HCT116 (cell line): ENCODE results near the gene CCDC91. TPM values are rescaled to one million over a fixed set of nuclear protein-coding genes. Genes with fewer than 3 reads are reported as not detected.

Experiments used
- ATAC-seq: fragments of 200-7000 bp; cut with Tn5 transposase; 2 replicates; pipeline ENCODE4 v1.9.1; 2020; ENCODE audit warnings: mild to moderate bottlenecking, moderate library complexity
- BruUV-seq: library from RNA; stranded (reverse); fragments of 400-500 nt; replicated peaks from 2 replicates; lab custom pipeline; 2021; lab: Mats Ljungman, UMichigan
- CTCF ChIA-PET: fragments of 300-600 bp; sonication (Branson Sonifier 250); formaldehyde crosslinking; loops from one replicate; lab custom pipeline; 2021; ENCODE audit warnings: antibody characterized with exemption; lab: Charles Lee
- POLR2A ChIA-PET: fragments of 300-600, 350-600 bp; sonication (Branson Sonifier 250); formaldehyde crosslinking; loops from one replicate; lab custom pipeline; 2021; ENCODE audit warnings: antibody characterized with exemption; lab: Charles Lee
- RAD21 ChIA-PET, 2 experiments: fragments of 300-600 bp; sonication (Branson Sonifier 250); formaldehyde crosslinking; loops; one replicate each; lab custom pipeline; 2023; ENCODE audit warnings: low total read pairs in 2 of 2; ENCODE audit not compliant: uncharacterized antibody in 2 of 2, unreplicated experiment in 2 of 2, low non-redundant PET in 1 of 2; lab: Charles Lee
- DNase-seq: peaks from one replicate; pipeline ENCODE4 v3.0.0-alpha.2; 2010; ENCODE audit warnings: low read depth, low spot score
- H2AFZ ChIP-seq: fragments of 200-600 bp; shearing (Covaris generic), sonication (generic); 2 replicates; pipeline ENCODE4 v1.6.1; 2017; ENCODE audit warnings: low read depth, mixed run types, mixed read lengths, antibody characterized with exemption, low read length; ENCODE audit not compliant: poor library complexity, severe bottlenecking
- H3K27ac ChIP-seq: 2 replicates; pipeline ENCODE4 v1.5.1; 2012; ENCODE audit warnings: low read depth, low read length
- H3K27me3 ChIP-seq: fragments of 200-600 bp; sonication (generic); 2 replicates; pipeline ENCODE4 v1.6.1; 2016; ENCODE audit warnings: mixed run types, low read length, mixed read lengths; ENCODE audit not compliant: insufficient read depth
- H3K36me3 ChIP-seq, 2 experiments: fragments of 200-500 bp in 1 of 2; fragments of 200-600 bp in 1 of 2; sonication (Bioruptor generic) in 1 of 2; sonication (generic) in 1 of 2; 2 replicates each; pipeline versions ENCODE4 v1.5.1 to v1.6.1; 2014 to 2016; ENCODE audit warnings: low read length in 2 of 2, inconsistent platforms in 1 of 2, mixed read lengths in 1 of 2, mixed run types in 1 of 2; ENCODE audit not compliant: insufficient read depth in 2 of 2, control insufficient read depth in 1 of 2
- H3K4me1 ChIP-seq, 2 experiments: fragments of 200-600 bp in 1 of 2; sonication (generic) in 1 of 2; 2 replicates each; pipeline versions ENCODE4 v1.5.1 to v1.6.1; 2012 to 2017; ENCODE audit warnings: low read length in 2 of 2, inconsistent platforms in 1 of 2, mild to moderate bottlenecking in 1 of 2, mixed read lengths in 1 of 2, mixed run types in 1 of 2, moderate library complexity in 1 of 2; ENCODE audit not compliant: insufficient read depth in 2 of 2, control insufficient read depth in 1 of 2
- H3K4me2 ChIP-seq: fragments of 200-600 bp; sonication (generic); 2 replicates; pipeline ENCODE4 v1.6.1; 2017; ENCODE audit warnings: mixed run types, low read length, mixed read lengths
- H3K4me3 ChIP-seq, 2 experiments: fragments of 200-600 bp in 1 of 2; sonication (generic) in 1 of 2; replicated peaks in 1 of 2; 2 replicates each; pipeline ENCODE4 v1.5.1; 2011 to 2016; ENCODE audit warnings: low read length in 2 of 2, control low read depth in 1 of 2, low read depth in 1 of 2, mild to moderate bottlenecking in 1 of 2, mixed read lengths in 1 of 2, mixed run types in 1 of 2
- H3K79me2 ChIP-seq: fragments of 200-600 bp; sonication (generic); 2 replicates; pipeline ENCODE4 v1.6.1; 2017; ENCODE audit warnings: mild to moderate bottlenecking, mixed run types, low read length, moderate library complexity, mixed read lengths; ENCODE audit not compliant: insufficient read depth
- H3K9ac ChIP-seq: fragments of 200-600 bp; sonication (generic); 2 replicates; pipeline ENCODE4 v1.6.1; 2016; ENCODE audit warnings: low read length, mixed read lengths
- H3K9me2 ChIP-seq: fragments of 200-600 bp; sonication (generic), shearing (Covaris generic); 2 replicates; pipeline ENCODE4 v1.6.1; 2017; ENCODE audit warnings: mixed run types, mild to moderate bottlenecking, moderate library complexity; ENCODE audit not compliant: insufficient read depth
- H3K9me3 ChIP-seq, 2 experiments: fragments of 200-500 bp in 1 of 2; fragments of 200-600 bp in 1 of 2; sonication (Bioruptor generic) in 1 of 2; sonication (generic) in 1 of 2; 2 replicates each; pipeline ENCODE4 v1.6.1; 2014 to 2017; ENCODE audit warnings: low read length in 2 of 2, mixed read lengths in 2 of 2, inconsistent platforms in 1 of 2, low read depth in 1 of 2, mild to moderate bottlenecking in 1 of 2, mixed run types in 1 of 2, moderate library complexity in 1 of 2; ENCODE audit not compliant: control insufficient read depth in 1 of 2, insufficient read depth in 1 of 2
- H4K20me1 ChIP-seq: fragments of 200-600 bp; sonication (generic), shearing (Covaris generic); 2 replicates; pipeline ENCODE4 v1.6.1; 2017; ENCODE audit warnings: mixed run types, mild to moderate bottlenecking, moderate library complexity; ENCODE audit not compliant: insufficient read depth
- CBX3 ChIP-seq: IDR thresholded peaks from 2 replicates; pipeline ENCODE4 v1.6.1; 2012; ENCODE audit warnings: low read depth
- EGR1 ChIP-seq: IDR thresholded peaks from 2 replicates; pipeline ENCODE4 v1.6.1; 2012; ENCODE audit warnings: low read depth
- ELF1 ChIP-seq: IDR thresholded peaks from 2 replicates; pipeline ENCODE4 v1.6.1; 2012; ENCODE audit warnings: low read depth, borderline replicate concordance
- EZH2 ChIP-seq: fragments of 200-600 bp; sonication (generic); IDR thresholded peaks from 2 replicates; pipeline ENCODE4 v1.6.1; 2017; ENCODE audit warnings: antibody characterized with exemption, mixed run types
- EZH2phosphoT487 ChIP-seq: fragments of 200-600 bp; IDR thresholded peaks from 2 replicates; pipeline ENCODE4 v1.6.1; 2018; ENCODE audit warnings: antibody characterized with exemption, borderline replicate concordance
- FOSL1 ChIP-seq: IDR thresholded peaks from 2 replicates; pipeline ENCODE4 v1.6.1; 2012; ENCODE audit warnings: low read depth
- POLR2A ChIP-seq: IDR thresholded peaks from 2 replicates; pipeline ENCODE4 v1.7.0; 2011; ENCODE audit warnings: borderline replicate concordance; ENCODE audit not compliant: insufficient read depth, insufficient read length; ENCODE audit errors: extremely low read depth
- POLR2AphosphoS5 ChIP-seq: IDR thresholded peaks from 2 replicates; pipeline ENCODE4 v1.6.1; 2011; ENCODE audit warnings: mild to moderate bottlenecking, low read depth, low read length, moderate library complexity
- REST ChIP-seq: IDR thresholded peaks from 2 replicates; pipeline ENCODE4 v1.6.1; 2012; ENCODE audit warnings: low read depth
- SIN3A ChIP-seq: IDR thresholded peaks from 2 replicates; pipeline ENCODE4 v1.6.1; 2012; ENCODE audit warnings: low read depth
- SP1 ChIP-seq: IDR thresholded peaks from 2 replicates; pipeline ENCODE4 v1.6.1; 2012; ENCODE audit warnings: low read depth
- SRF ChIP-seq: IDR thresholded peaks from 2 replicates; pipeline ENCODE4 v1.6.1; 2012; ENCODE audit warnings: low read depth
- YY1 ChIP-seq: IDR thresholded peaks from 2 replicates; pipeline ENCODE4 v1.6.1; 2011; ENCODE audit warnings: low read length, low read depth, moderate library complexity, mild to moderate bottlenecking; ENCODE audit not compliant: insufficient replicate concordance; ENCODE audit errors: extremely low read depth
- ZBTB33 ChIP-seq: IDR thresholded peaks from 2 replicates; pipeline ENCODE4 v1.6.1; 2011; ENCODE audit warnings: mild to moderate bottlenecking, low read length, moderate library complexity; ENCODE audit not compliant: insufficient replicate concordance; ENCODE audit errors: extremely low read depth
- ZNF274 ChIP-seq: fragments of 200-500 bp; sonication (Bioruptor generic); IDR thresholded peaks from 2 replicates; pipeline ENCODE4 v1.6.1; 2014; ENCODE audit warnings: mild to moderate bottlenecking, low read depth, low read length, inconsistent platforms
- intact Hi-C: fragments of 100-400 bp; cut with micrococcal nuclease; formaldehyde crosslinking; loops from 2 replicates; pipeline ENCODE4 v1.10.0; 2022
- total RNA-seq: library from RNA; stranded (reverse); gene quantifications from one replicate; pipeline ENCODE4 v1.2.1, GENCODE V29; 2021; ENCODE audit not compliant: unreplicated experiment
- TF ChIP-seq, protein P1 (sequence below): IDR thresholded peaks from 2 replicates; pipeline ENCODE4 v1.6.1; 2012

The CCDC91 gene
- total RNA-seq, 1 experiment from 2014 or later: 18.1 TPM

DNA sequence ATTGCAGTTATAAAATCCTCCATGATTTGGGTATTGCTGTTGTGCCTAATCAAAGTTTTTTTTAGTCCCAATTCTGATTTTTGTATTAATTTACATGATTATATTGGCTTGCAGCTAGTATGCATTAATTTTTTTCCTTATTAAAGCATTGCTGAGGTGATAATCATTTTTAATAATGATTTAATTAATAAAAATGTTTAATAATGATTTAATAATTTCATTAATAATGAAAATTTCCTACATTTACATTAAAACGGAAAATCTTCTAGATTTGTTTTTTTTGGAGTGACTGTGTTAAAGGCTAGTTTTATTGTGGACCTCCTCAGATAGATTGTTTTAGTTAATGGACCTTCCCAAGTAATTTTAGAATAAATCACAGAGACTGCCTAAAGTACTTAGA lies 79.6 kb downstream of the CCDC91 start:
- CTCF ChIA-PET: no interaction called here
- no TSS peak for BruUV-seq

More for the DNA sequence above, 79.6 kb downstream of the CCDC91 start:
- intact Hi-C loops: no loop called here
- no peak for TF ChIP-seq SRF
- TF ChIP-seq, protein P1, sequence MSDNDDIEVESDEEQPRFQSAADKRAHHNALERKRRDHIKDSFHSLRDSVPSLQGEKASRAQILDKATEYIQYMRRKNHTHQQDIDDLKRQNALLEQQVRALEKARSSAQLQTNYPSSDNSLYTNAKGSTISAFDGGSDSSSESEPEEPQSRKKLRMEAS: no peak
- no peak for TF ChIP-seq SP1
- no peak for TF ChIP-seq EZH2phosphoT487
- no peak for TF ChIP-seq SIN3A
- TF ChIP-seq EGR1: no peak
- TF ChIP-seq REST: no peak
- TF ChIP-seq ZNF274: no peak
- no peak for TF ChIP-seq EZH2
- TF ChIP-seq POLR2AphosphoS5: no peak
- TF ChIP-seq ZBTB33: no peak
- no peak for TF ChIP-seq POLR2A
- no peak for TF ChIP-seq ELF1
- no peak for TF ChIP-seq FOSL1
- TF ChIP-seq CBX3: no peak
- no peak for TF ChIP-seq YY1
- no peaks in the 10 kb centered on the region for H3K79me2 ChIP-seq
- ChIA-PET POLR2A (no interaction called here), RAD21 (no interaction called here)
- H3K4me1 ChIP-seq: no peaks in the 10 kb centered on the region
- H3K36me3 ChIP-seq: no peaks in the 10 kb centered on the region
- no peak overlapping the region for H2AFZ ChIP-seq
- no peak overlapping the region for H3K4me2 ChIP-seq
- no peak for ATAC-seq
- no peaks in the 10 kb centered on the region for H4K20me1 ChIP-seq
- H3K9me2 ChIP-seq: no peaks in the 10 kb centered on the region
- DNase-seq: no peak
- 0 out of 4 replicates have a peak, but pooled peaks cover 0 to 6% of the 10 kb centered on the region in 2 experiments for H3K9me3 ChIP-seq
- H3K27ac ChIP-seq: no peak overlapping the region
- no peaks in the 10 kb centered on the region for H3K27me3 ChIP-seq
- no peak overlapping the region for H3K9ac ChIP-seq
- H3K4me3 ChIP-seq: no peak overlapping the region
